IMR-90 (cell line): ENCODE measurements around the gene SCD. TPM values are rescaled to one million over a fixed set of nuclear protein-coding genes. Genes with fewer than 3 reads are reported as not detected.

Experiments used
- ATAC-seq: fragments of 200-7000 bp; cut with Tn5 transposase; 2 replicates; pipeline ENCODE4 v1.9.1; 2020; ENCODE audit warnings: low read depth, mild to moderate bottlenecking, moderate library complexity
- BruUV-seq: library from RNA; stranded (reverse); fragments of 400-500 nt; replicated peaks from 2 replicates; lab custom pipeline; 2021; lab: Mats Ljungman, UMichigan
- CTCF ChIA-PET: fragments of 300-600 bp; formaldehyde crosslinking; extraction: SDS; loops from one replicate; lab custom pipeline; 2021; ENCODE audit warnings: antibody characterized with exemption; lab: Yijun Ruan, JAX
- POLR2A ChIA-PET: fragments of 300-600 bp; sonication (Branson Sonifier 250); formaldehyde crosslinking; loops from one replicate; lab custom pipeline; 2022; ENCODE audit warnings: antibody characterized with exemption; ENCODE audit not compliant: unreplicated experiment; lab: Charles Lee
- DNase-seq: peaks from one replicate; pipeline ENCODE4 v3.0.0; 2013
- H2AFZ ChIP-seq: replicated peaks from 2 replicates; pipeline ENCODE3; 2013; ENCODE audit warnings: low read length, mild to moderate bottlenecking; ENCODE audit not compliant: poor library complexity
- H2AK5ac ChIP-seq: 2 replicates; pipeline ENCODE4 v1.6.1; 2013; ENCODE audit warnings: low read depth, low read length, inconsistent platforms
- H2AK9ac ChIP-seq: replicated peaks from 2 replicates; pipeline ENCODE3; 2013; ENCODE audit warnings: mild to moderate bottlenecking, low read depth, low read length, moderate library complexity; ENCODE audit not compliant: poor library complexity
- H2BK120ac ChIP-seq: 2 replicates; pipeline ENCODE4 v1.6.1; 2013; ENCODE audit warnings: low read depth, low read length, inconsistent platforms
- H2BK15ac ChIP-seq: 3 replicates; pipeline ENCODE4 v1.6.1; 2013; ENCODE audit warnings: low read depth, low read length, inconsistent platforms
- H2BK20ac ChIP-seq: 2 replicates; pipeline ENCODE4 v1.6.1; 2013; ENCODE audit warnings: low read depth, mild to moderate bottlenecking, inconsistent platforms, low read length, moderate library complexity
- H2BK5ac ChIP-seq: 2 replicates; pipeline ENCODE4 v1.6.1; 2013; ENCODE audit warnings: mild to moderate bottlenecking, low read depth, low read length, inconsistent platforms; ENCODE audit not compliant: poor library complexity, severe bottlenecking
- H3K14ac ChIP-seq: replicated peaks from 2 replicates; pipeline ENCODE4 v1.6.1; 2013; ENCODE audit warnings: low read depth, low read length, inconsistent platforms
- H3K18ac ChIP-seq: 2 replicates; pipeline ENCODE4 v1.6.1; 2013; ENCODE audit warnings: low read depth, low read length, control low read depth
- H3K23ac ChIP-seq: 2 replicates; pipeline ENCODE4 v1.6.1; 2013; ENCODE audit warnings: low read depth, low read length, inconsistent platforms
- H3K27ac ChIP-seq: 2 replicates; pipeline ENCODE4 v1.5.1; 2013; ENCODE audit warnings: mild to moderate bottlenecking, control low read depth, low read length; ENCODE audit not compliant: insufficient read depth
- H3K27me3 ChIP-seq: 2 replicates; pipeline ENCODE4 v1.6.1; 2013; ENCODE audit warnings: low read length; ENCODE audit not compliant: control insufficient read depth, insufficient read depth
- H3K36me3 ChIP-seq: 2 replicates; pipeline ENCODE4 v1.6.1; 2013; ENCODE audit warnings: low read length, mixed read lengths; ENCODE audit not compliant: control insufficient read depth, insufficient read depth
- H3K4ac ChIP-seq: 2 replicates; pipeline ENCODE4 v1.6.1; 2013; ENCODE audit warnings: low read depth, low read length, inconsistent platforms
- H3K4me1 ChIP-seq: 2 replicates; pipeline ENCODE4 v1.6.1; 2013; ENCODE audit warnings: low read length, mixed read lengths; ENCODE audit not compliant: control insufficient read depth, insufficient read depth
- H3K4me2 ChIP-seq: 2 replicates; pipeline ENCODE4 v1.6.1; 2013; ENCODE audit warnings: low read depth, mild to moderate bottlenecking, control low read depth, low read length, moderate library complexity
- H3K4me3 ChIP-seq: 2 replicates; pipeline ENCODE4 v1.5.1; 2013; ENCODE audit warnings: low read depth, mild to moderate bottlenecking, control low read depth, low read length, moderate library complexity; ENCODE audit not compliant: insufficient read depth
- H3K56ac ChIP-seq: 2 replicates; pipeline ENCODE4 v1.6.1; 2013; ENCODE audit warnings: low read length, inconsistent platforms; ENCODE audit not compliant: insufficient read depth; ENCODE audit errors: extremely low read depth
- H3K79me1 ChIP-seq, 2 experiments: 2 replicates each; pipeline ENCODE4 v1.6.1; 2013; ENCODE audit warnings: low read length in 2 of 2, inconsistent platforms in 1 of 2, low read depth in 1 of 2
- H3K9ac ChIP-seq: 2 replicates; pipeline ENCODE4 v1.6.1; 2013; ENCODE audit warnings: low read depth, low read length, control low read depth
- H3K9me1 ChIP-seq: 2 replicates; pipeline ENCODE4 v1.6.1; 2013; ENCODE audit warnings: low read length, inconsistent platforms; ENCODE audit not compliant: insufficient read depth
- H3K9me3 ChIP-seq: 2 replicates; pipeline ENCODE4 v1.6.1; 2013; ENCODE audit warnings: low read length; ENCODE audit not compliant: control insufficient read depth, insufficient read depth
- H4K20me1 ChIP-seq: 2 replicates; pipeline ENCODE4 v1.6.1; 2013; ENCODE audit warnings: low read length, inconsistent platforms; ENCODE audit not compliant: insufficient read depth
- H4K5ac ChIP-seq: 2 replicates; pipeline ENCODE4 v1.6.1; 2013; ENCODE audit warnings: mild to moderate bottlenecking, low read depth, low read length, control low read depth
- H4K8ac ChIP-seq, 2 experiments: 2 replicates each; pipeline ENCODE4 v1.6.1; 2013; ENCODE audit warnings: low read depth in 2 of 2, low read length in 2 of 2, control low read depth in 1 of 2, inconsistent platforms in 1 of 2
- H4K91ac ChIP-seq: 2 replicates; pipeline ENCODE4 v1.6.1; 2013; ENCODE audit warnings: low read depth, low read length, inconsistent platforms; ENCODE audit not compliant: insufficient read depth
- BHLHE40 ChIP-seq: fragments of 150-350 bp; IDR thresholded peaks from 2 replicates; pipeline ENCODE4 v1.6.1; 2016; ENCODE audit warnings: mild to moderate bottlenecking, low read depth, low read length
- CEBPB ChIP-seq: IDR thresholded peaks from 2 replicates; pipeline ENCODE4 v1.6.1; 2012; ENCODE audit warnings: low read depth, low read length, improper control_type of control experiment
- CHD1 ChIP-seq: IDR thresholded peaks from 2 replicates; pipeline ENCODE4 v1.6.1; 2012; ENCODE audit warnings: low read depth, low read length, improper control_type of control experiment
- CTCF ChIP-seq: conservative IDR thresholded peaks from 2 replicates; pipeline ENCODE4 v1.5.1; 2012; ENCODE audit warnings: mild to moderate bottlenecking, low read depth, low read length, improper control_type of control experiment
- ELK1 ChIP-seq: fragments of 150-350 bp; IDR thresholded peaks from 2 replicates; pipeline ENCODE4 v1.6.1; 2016; ENCODE audit warnings: low read depth, mild to moderate bottlenecking, low read length, moderate library complexity, borderline replicate concordance
- FOS ChIP-seq: fragments of 150-350 bp; IDR thresholded peaks from 2 replicates; pipeline ENCODE4 v1.6.1; 2016; ENCODE audit warnings: low read depth, low read length
- MAFK ChIP-seq: IDR thresholded peaks from 2 replicates; pipeline ENCODE4 v1.6.1; 2012; ENCODE audit warnings: low read depth, low read length, improper control_type of control experiment
- MXI1 ChIP-seq: IDR thresholded peaks from 2 replicates; pipeline ENCODE4 v1.6.1; 2012; ENCODE audit warnings: low read depth, mild to moderate bottlenecking, low read length, moderate library complexity, borderline replicate concordance
- NFE2L2 ChIP-seq: fragments of 150-350 bp; IDR thresholded peaks from 2 replicates; pipeline ENCODE4 v1.6.1; 2016; ENCODE audit warnings: low read depth, mild to moderate bottlenecking, low read length
- POLR2A ChIP-seq: IDR thresholded peaks from 2 replicates; pipeline ENCODE4 v1.6.1; 2012; ENCODE audit warnings: mild to moderate bottlenecking, low read depth, low read length
- RAD21 ChIP-seq: IDR thresholded peaks from 2 replicates; pipeline ENCODE4 v1.6.1; 2012; ENCODE audit warnings: low read length, improper control_type of control experiment
- RCOR1 ChIP-seq: IDR thresholded peaks from 2 replicates; pipeline ENCODE4 v1.6.1; 2012; ENCODE audit warnings: mild to moderate bottlenecking, low read length, improper control_type of control experiment; ENCODE audit not compliant: insufficient replicate concordance
- RFX5 ChIP-seq: IDR thresholded peaks from 2 replicates; pipeline ENCODE4 v1.8.0; 2012; ENCODE audit warnings: low read depth, mild to moderate bottlenecking, low read length, moderate library complexity
- SMC3 ChIP-seq: fragments of 150-350 bp; IDR thresholded peaks from 2 replicates; pipeline ENCODE4 v1.6.1; 2016; ENCODE audit warnings: low read depth, mild to moderate bottlenecking, antibody characterized with exemption, low read length, moderate library complexity
- USF2 ChIP-seq: fragments of 150-350 bp; IDR thresholded peaks from 2 replicates; pipeline ENCODE4 v1.6.1; 2017; ENCODE audit warnings: mild to moderate bottlenecking, antibody characterized with exemption, low read length, low read depth
- WGBS, 2 experiments: methylation state at CpG; one replicate each; pipeline versions ENCODE4 v1.1.5 to v1.1.7; 2013; ENCODE audit warnings: missing lambda C conversion rate in 2 of 2; ENCODE audit not compliant: insufficient read length in 1 of 2; ENCODE audit errors: extremely low coverage in 2 of 2; 5-methylcytosine and 5-hydroxymethylcytosine counted together
- dilution Hi-C: fragments of 300-500 bp; cut with HindIII; formaldehyde crosslinking; loops from one replicate; pipeline ENCODE4 v1.14.3; 2018; ENCODE audit warnings: low sequenced_read_pairs; ENCODE audit not compliant: unreplicated experiment
- in situ Hi-C: fragments of 300-500 bp; cut with MboI; formaldehyde crosslinking; loops from 3 replicates; pipeline ENCODE4 v1.14.3; 2019; ENCODE audit warnings: low sequenced_read_pairs, inconsistent platforms, mixed read lengths
- intact Hi-C: fragments of 100-400 bp; cut with micrococcal nuclease; formaldehyde crosslinking; loops from 2 replicates; pipeline ENCODE4 v1.10.0; 2022
- polyA plus RNA-seq, 3 experiments: library from polyadenylated mRNA; depleted of rRNA; stranded (reverse); fragments of >200 nt; gene quantifications; 2 replicates each; pipeline ENCODE4 v1.2.3, GENCODE V29; 2012; ENCODE audit warnings: low replicate concordance in 1 of 3
- total RNA-seq: library from RNA; depleted of rRNA; stranded (reverse); fragments of >200 nt; gene quantifications from 2 replicates; pipeline ENCODE4 v1.2.3, GENCODE V29; 2012

Gene SCD
- total and polyA plus RNA-seq, 2 of the 4 experiments (the other 2 are of a cell fraction), result 50.7 to 65.1 TPM

GRCh38 chr10:100346351-100346764 is 675 bp upstream of the SCD start:
- peaks cover 18% of the 10 kb centered on the region for H3K36me3 ChIP-seq
- peak overlapping the region; percentile 89 for H3K4me2 ChIP-seq
- in situ Hi-C loops, result loop anchor here (25.0 kb wide), 1 partner anchor 541 kb away; no protein-coding TSS in a partner anchor
- peak overlapping the region; percentile 44 for H3K9ac ChIP-seq
- H3K27ac ChIP-seq, result peak overlapping the region; percentile 44; the same call in 1 of the 2 replicates
- H3K27me3 ChIP-seq, result no peaks in the 10 kb centered on the region
- peak overlapping the region; percentile 57 for H3K4ac ChIP-seq
- dilution Hi-C loops, result no loop called here
- no peaks in the 10 kb centered on the region for H3K9me3 ChIP-seq
- peak overlapping the region; percentile 12 for H2BK5ac ChIP-seq
- H2AK5ac ChIP-seq, result no peak overlapping the region
- H2BK15ac ChIP-seq, result 0 out of 3 replicates have a peak overlapping the region, but pooled peaks have one; percentile 32
- peak overlapping the region; percentile 73 for H2AK9ac ChIP-seq
- WGBS, 2 experiments, result 0% methylated on average over 6 of the region's 36 CpGs; no CpG with 5 or more reads in 1 of the 2 experiments
- peak overlapping the region; percentile 48; the same call in 1 of the 2 replicates for H3K23ac ChIP-seq
- H4K91ac ChIP-seq, result peak overlapping the region; percentile 16; the same call in 1 of the 2 replicates
- ATAC-seq (peak; percentile 59), DNase-seq (peak; percentile 70)
- no peak overlapping the region for H2BK20ac ChIP-seq
- H3K18ac ChIP-seq, result peak overlapping the region; percentile 8; the same call in 1 of the 2 replicates
- ChIA-PET CTCF (interaction anchor here (1.1 to 1.9 kb wide), 3 partner anchors 21 to 162 kb away, joined by 3 to 5 read pairs (median 4); no protein-coding TSS in a partner anchor), POLR2A (interaction anchor here (1.4 kb wide), 1 partner anchor 27 kb away, joined by 3 read pairs; no protein-coding TSS in a partner anchor)
- peaks cover 12 to 39% of the 10 kb centered on the region in 2 experiments for H3K79me1 ChIP-seq
- no peak overlapping the region for H4K5ac ChIP-seq
- H3K14ac ChIP-seq, result peak overlapping the region; percentile 70
- peaks cover 18% of the 10 kb centered on the region for H3K4me1 ChIP-seq
- no peak overlapping the region for H3K56ac ChIP-seq
- no TSS peak for BruUV-seq
- H2AFZ ChIP-seq, result peak overlapping the region; percentile 88
- H2BK120ac ChIP-seq, result 0 out of 2 replicates have a peak overlapping the region, but pooled peaks have one; percentile 11
- peaks cover 37% of the 10 kb centered on the region; the same call in 1 of the 2 replicates for H4K20me1 ChIP-seq
- intact Hi-C loops, result loop anchor here (2.0 kb wide), 1 partner anchor 26 kb away; no protein-coding TSS in a partner anchor
- peaks cover 10% of the 10 kb centered on the region for H3K9me1 ChIP-seq
- H4K8ac ChIP-seq, result peak overlapping the region in 1 of 2 experiments; percentile 42; a peak in 1 of 4 replicates
- H3K4me3 ChIP-seq, result peak overlapping the region; percentile 92
- TF ChIP-seq POLR2A, result no peak
- peak; percentile 95 for TF ChIP-seq MXI1
- TF ChIP-seq FOS, result no peak
- TF ChIP-seq SMC3, result no peak
- no peak for TF ChIP-seq MAFK
- TF ChIP-seq CHD1, result no peak
- TF ChIP-seq NFE2L2, result no peak
- TF ChIP-seq RCOR1, result peak; percentile 31
- TF ChIP-seq USF2, result no peak; the same call in 1 of the 2 replicates
- TF ChIP-seq CTCF, result no peak
- no peak for TF ChIP-seq RFX5
- no peak for TF ChIP-seq ELK1
- TF ChIP-seq BHLHE40, result peak; percentile 55; the same call in 1 of the 2 replicates
- no peak for TF ChIP-seq RAD21
- no peak for TF ChIP-seq CEBPB
